GM12878 (cell line): ENCODE measurements around the gene MARVELD2. TPM values are rescaled to one million over a fixed set of nuclear protein-coding genes. Genes with fewer than 3 reads are reported as not detected.
A peak's percentile ranks its signal among the peaks of the same experiment; 100 is the strongest.

Source experiments
- ATAC-seq: fragments of 200-7000 bp; cut with Tn5 transposase; 3 replicates; pipeline ENCODE4 v1.9.1; 2020; ENCODE audit warnings: mild to moderate bottlenecking, moderate library complexity
- Bru-seq: library from RNA; stranded (reverse); fragments of 400-500 nt; gene quantifications from one replicate; lab custom pipeline; 2021; lab: Mats Ljungman, UMichigan
- BruChase-seq, 2 experiments: library from RNA; stranded (reverse); fragments of 400-500 nt; gene quantifications; one replicate each; lab custom pipeline; 2021; lab: Mats Ljungman, UMichigan
- BruUV-seq: library from RNA; stranded (reverse); fragments of 400-500 nt; replicated peaks from 2 replicates; lab custom pipeline; 2021; lab: Mats Ljungman, UMichigan
- CTCF ChIA-PET: fragments of 300-600 bp; sonication (Branson Sonifier 250); formaldehyde crosslinking; extraction: SDS; loops from one replicate; lab custom pipeline; 2021; ENCODE audit warnings: inconsistent platforms; lab: Yijun Ruan, JAX
- POLR2A ChIA-PET: fragments of 350-600 bp; formaldehyde crosslinking; extraction: SDS; loops from one replicate; lab custom pipeline; 2021; ENCODE audit warnings: inconsistent platforms; lab: Charles Lee
- RAD21 ChIA-PET: fragments of 300-600 bp; sonication (Branson Sonifier 250); formaldehyde crosslinking; loops from one replicate; lab custom pipeline; 2023; ENCODE audit warnings: antibody characterized with exemption; ENCODE audit not compliant: unreplicated experiment; lab: Charles Lee
- SMC1A ChIA-PET: fragments of 300-600 bp; sonication (Branson Sonifier 250); formaldehyde crosslinking; loops from one replicate; lab custom pipeline; 2023; ENCODE audit not compliant: unreplicated experiment, uncharacterized antibody; lab: Charles Lee
- DNase-seq: peaks from one replicate; pipeline ENCODE4 v3.0.0-alpha.2; 2011; ENCODE audit warnings: low read depth, low spot score
- FAIRE-seq: peaks from 3 replicates; lab custom pipeline; 2011; peaks lifted over from hg19 to GRCh38; lab: Jason Lieb, UNC
- H2AFZ ChIP-seq: 2 replicates; pipeline ENCODE4 v1.6.0; 2011; ENCODE audit warnings: low read depth, low read length, control low read depth; ENCODE audit not compliant: control insufficient read depth
- H3K27ac ChIP-seq: 2 replicates; pipeline ENCODE4 v1.5.1; 2011; ENCODE audit warnings: control low read depth; ENCODE audit not compliant: control insufficient read depth, insufficient read depth
- H3K27me3 ChIP-seq, 2 experiments: replicated peaks in 1 of 2; 2 replicates each; pipeline versions ENCODE4 v1.6.0 to v1.6.1; 2011; ENCODE audit warnings: low read length in 1 of 2; ENCODE audit not compliant: control insufficient read depth in 2 of 2, insufficient read depth in 2 of 2
- H3K36me3 ChIP-seq, 2 experiments: 2 replicates each; pipeline ENCODE4 v1.5.1; 2011; ENCODE audit warnings: low read length in 1 of 2; ENCODE audit not compliant: control insufficient read depth in 2 of 2, insufficient read depth in 2 of 2
- H3K4me1 ChIP-seq: 2 replicates; pipeline ENCODE4 v1.6.1; 2011; ENCODE audit warnings: mild to moderate bottlenecking, low read length, moderate library complexity, mixed read lengths; ENCODE audit not compliant: control insufficient read depth, insufficient read depth
- H3K4me2 ChIP-seq: 2 replicates; pipeline ENCODE4 v1.6.0; 2011; ENCODE audit warnings: control low read depth; ENCODE audit not compliant: control insufficient read depth, insufficient read depth
- H3K4me3 ChIP-seq: fragments of 200-600 bp; sonication (generic); 2 replicates; pipeline ENCODE4 v1.5.1; 2016
- H3K79me2 ChIP-seq: 2 replicates; pipeline ENCODE4 v1.6.0; 2011; ENCODE audit warnings: low read length; ENCODE audit not compliant: control insufficient read depth, insufficient read depth
- H3K9ac ChIP-seq: 2 replicates; pipeline ENCODE4 v1.8.0; 2011; ENCODE audit warnings: low read length, control low read depth, mixed read lengths; ENCODE audit not compliant: control insufficient read depth, insufficient read depth
- H3K9me3 ChIP-seq: replicated peaks from 3 replicates; pipeline ENCODE4 v1.5.1; 2011; ENCODE audit warnings: mild to moderate bottlenecking, low read length; ENCODE audit not compliant: control insufficient read depth, insufficient read depth
- H4K20me1 ChIP-seq: 2 replicates; pipeline ENCODE4 v1.6.0; 2011; ENCODE audit not compliant: control insufficient read depth, insufficient read depth
- BHLHE40 ChIP-seq, 2 experiments: fragments of 450-650 bp in 1 of 2; IDR thresholded peaks; 2 replicates each; pipeline ENCODE4 v1.6.1; 2011 to 2017; ENCODE audit warnings: low read depth in 2 of 2, borderline replicate concordance in 1 of 2, improper control_type of control experiment in 1 of 2, low read length in 1 of 2, mild to moderate bottlenecking in 1 of 2
- CBX5 ChIP-seq: sonication (generic); IDR thresholded peaks from 2 replicates; pipeline ENCODE4 v1.6.1; 2016; ENCODE audit warnings: low read depth, moderate library complexity, mild to moderate bottlenecking, inconsistent platforms
- CEBPZ ChIP-seq: fragments of 150-350 bp; IDR thresholded peaks from 2 replicates; pipeline ENCODE4 v1.6.1; 2016; ENCODE audit warnings: low read depth, low read length
- CREM ChIP-seq: IDR thresholded peaks from 2 replicates; pipeline ENCODE4 v1.6.1; 2014; ENCODE audit warnings: antibody characterized with exemption, low read depth
- RAD51 ChIP-seq: fragments of 450-650 bp; IDR thresholded peaks from 2 replicates; pipeline ENCODE4 v1.6.1; 2016; ENCODE audit warnings: moderate library complexity, mild to moderate bottlenecking, inconsistent platforms
- RUNX3 ChIP-seq: IDR thresholded peaks from 2 replicates; pipeline ENCODE4 v1.6.1; 2012; ENCODE audit warnings: low read length, inconsistent platforms
- SMC3 ChIP-seq: IDR thresholded peaks from 2 replicates; pipeline ENCODE4 v1.6.1; 2011; ENCODE audit warnings: low read length, improper control_type of control experiment, borderline replicate concordance
- TCF3 ChIP-seq: IDR thresholded peaks from 2 replicates; pipeline ENCODE4 v1.6.1; 2012; ENCODE audit warnings: low read depth, mild to moderate bottlenecking, low read length, borderline replicate concordance; ENCODE audit not compliant: insufficient read depth
- ZNF384 ChIP-seq: IDR thresholded peaks from 2 replicates; pipeline ENCODE4 v1.6.1; 2012; ENCODE audit warnings: low read depth, mild to moderate bottlenecking, low read length, improper control_type of control experiment, borderline replicate concordance
- WGBS: methylation state at CpG from one replicate; pipeline ENCODE4 v1.1.6; 2016; ENCODE audit warnings: low lambda C conversion rate; ENCODE audit not compliant: insufficient replicate concordance, insufficient coverage; ENCODE audit errors: missing lambda C conversion rate; 5-methylcytosine and 5-hydroxymethylcytosine counted together
- in situ Hi-C: fragments of 300-500 bp; cut with MboI; formaldehyde crosslinking; loops from 9 replicates; pipeline ENCODE4 v1.14.3; 2018; ENCODE audit warnings: mixed read lengths
- intact Hi-C: fragments of 100-400 bp; cut with micrococcal nuclease; formaldehyde crosslinking; loops from one replicate; pipeline ENCODE4 v1.14.2; 2022; ENCODE audit not compliant: unreplicated experiment
- long read RNA-seq, 2 experiments: library from polyadenylated mRNA; unstranded; transcript quantifications; one replicate each; pipeline ENCODE4 v2.0.0, GENCODE V29; 2019 to 2020
- polyA minus RNA-seq, 3 experiments: library from RNA; depleted of rRNA, polyadenylated mRNA; stranded (reverse); fragments of >200 nt; gene quantifications; 2 replicates each; pipeline ENCODE4 v1.2.3, GENCODE V29; 2011
- polyA plus RNA-seq, 11 experiments: library from polyadenylated mRNA; depleted of rRNA in 4 of 11; unstranded in 6 of 11; stranded (reverse) in 5 of 11; fragments of >200 nt; fragmentation: Nextera tagmentation in 4 of 11; fragmentation: Illumina TruSeq in 1 of 11; extraction: Ambion mirVana in 4 of 11; extraction: Trizol in 1 of 11; gene quantifications; 1 replicate in 1 of 11; 2 replicates in 10 of 11; pipeline versions ENCODE4 v1.2.1 to v1.2.3, GENCODE V29; 2011 to 2016; ENCODE audit warnings: inconsistent platforms in 2 of 11, missing spikeins in 2 of 11, low read depth in 1 of 11
- total RNA-seq, 4 experiments: library from RNA; depleted of rRNA in 3 of 4; stranded (reverse); fragments of >200 nt in 3 of 4; fragmentation: Illumina TruSeq in 1 of 4; extraction: Trizol in 1 of 4; gene quantifications; 2 replicates each; pipeline versions ENCODE4 v1.2.1 to v1.2.3, GENCODE V29; 2013 to 2021
- TF ChIP-seq, protein P1 (sequence below): fragments of 450-650 bp; IDR thresholded peaks from 2 replicates; pipeline ENCODE4 v1.6.1; 2017; ENCODE audit warnings: mild to moderate bottlenecking, moderate library complexity

Gene MARVELD2
- total RNA-seq (2013; cell fraction: nucleolus; rRNA removed): 3.9 and 4.4 TPM in 2 replicates
- 4.9 and 6.7 TPM in 2 replicates for total RNA-seq (2014; rRNA removed)
- total RNA-seq (2014; rRNA removed; fragmentation: Illumina TruSeq; extraction: Trizol): 6.2 TPM in 2 replicates
- total RNA-seq (2021): 6.1 and 6.2 TPM in 2 replicates
- 0.88 TPM for polyA plus RNA-seq (2011; ENCODE audit: low read depth)
- polyA plus RNA-seq (2011; rRNA removed): 0.37 and 0.53 TPM in 2 replicates
- 0.32 and 0.33 TPM in 2 replicates for polyA plus RNA-seq (2011; cell fraction: cytosol; rRNA removed)
- polyA plus RNA-seq (2011; cell fraction: nucleus; rRNA removed): 0.31 TPM in 2 replicates
- polyA plus RNA-seq (2012): 1.1 and 1.2 TPM in 2 replicates
- polyA plus RNA-seq (2014; fragmentation: Illumina TruSeq; extraction: Trizol): 4.0 and 6.4 TPM in 2 replicates
- polyA plus RNA-seq (2014; fragmentation: Nextera tagmentation; extraction: Ambion mirVana): 1 to 10 TPM; 2.3 to 3.5 TPM
- 4.0 and 4.5 TPM in 2 replicates for polyA plus RNA-seq (2014; rRNA removed)
- 1 to 10 TPM; 3.3 to 3.6 TPM for polyA plus RNA-seq (2016; fragmentation: Nextera tagmentation; extraction: Ambion mirVana)
- 0.95 and 1.5 TPM in 2 replicates for polyA minus RNA-seq (2011; rRNA and poly(A)+ RNA removed)
- polyA minus RNA-seq (2011; cell fraction: cytosol; rRNA and poly(A)+ RNA removed): 0.40 TPM in 1 of 2 replicates, not detected in the other
- polyA minus RNA-seq (2011; cell fraction: nucleus; rRNA and poly(A)+ RNA removed): 1.8 and 1.9 TPM in 2 replicates
- percentile 54 among the genes with signal in this experiment for Bru-seq, nascent RNA
- percentile 49 among the genes with signal in this experiment for BruChase-seq, experiment 1, labeled RNA remaining after a 6-hour chase
- percentile 54 among the genes with signal in this experiment for BruChase-seq, experiment 2, labeled RNA remaining after a 2-hour chase
- long read RNA-seq, experiment 1: 0 reads
- long read RNA-seq, experiment 2, partial matches to known transcripts: 3 of 6 reads
- long read RNA-seq, experiment 2, other reads (novel, unspliced or antisense): 0 of 6 reads

DNA sequence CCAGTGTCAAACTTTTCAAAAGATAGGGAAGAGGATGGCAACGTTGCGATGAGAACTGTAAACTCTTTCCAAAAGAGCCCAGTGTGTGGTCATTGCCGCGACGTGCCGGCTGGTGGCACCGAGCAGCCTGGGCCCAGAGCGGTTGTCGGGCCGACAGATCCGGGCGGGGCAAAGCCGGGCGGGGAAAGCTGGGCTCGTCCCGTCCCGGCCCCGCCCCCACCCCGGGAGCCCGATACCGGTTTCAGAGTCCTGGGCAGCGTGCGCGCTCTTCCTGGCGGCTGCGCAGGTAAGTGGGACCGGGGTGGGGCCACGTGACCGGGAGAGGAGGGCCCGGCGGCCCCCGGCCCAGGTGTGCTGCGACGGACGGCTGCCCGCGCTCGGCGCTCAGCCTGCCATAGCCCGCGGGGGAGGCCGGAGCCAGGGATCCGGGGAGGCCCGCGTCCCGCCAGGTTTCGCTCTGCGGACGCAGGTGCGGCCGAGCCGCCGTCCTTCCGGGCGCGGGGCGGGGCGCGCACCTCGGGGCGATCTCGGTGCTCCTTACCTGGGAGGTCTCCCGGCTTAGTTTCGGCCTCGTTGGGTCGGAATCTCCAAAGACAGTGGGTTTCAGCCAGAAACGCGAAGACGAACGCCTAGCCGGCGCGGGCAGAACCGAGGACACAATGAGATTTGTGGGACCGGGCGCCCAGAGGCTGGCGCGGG, at the start of gene MARVELD2:
MARVELD2 (plus strand) TSS at position 232 of the 699 bp plus-strand sequence. CDS start 4,270 bp downstream, outside the sequence.
- ATAC-seq (peak; percentile 96), DNase-seq (no peak), FAIRE-seq (no peak)
- Histone ChIP-seq H3K27ac (peak within 1 kb of the TSS; percentile 16), H3K79me2 (no peaks in the 10 kb centered on the region), H3K4me1 (0 out of 2 replicates have a peak, but pooled peaks cover 2% of the 10 kb centered on the region), H3K4me2 (peak within 1 kb of the TSS; percentile 70), H3K9me3 (no peaks in the 10 kb centered on the region), H3K4me3 (peak within 1 kb of the TSS; percentile 75), H4K20me1 (no peaks in the 10 kb centered on the region), H3K27me3 (no peaks in the 10 kb centered on the region), H2AFZ (peak within 1 kb of the TSS; percentile 71), H3K36me3 (peaks cover 0 to 10% of the 10 kb centered on the region in 2 experiments; a peak in 2 of 4 replicates), H3K9ac (peak within 1 kb of the TSS; percentile 58; the same call in 1 of the 2 replicates)
- CTCF ChIA-PET: no interaction called here
- BruUV-seq: no TSS peak
- WGBS: 26% methylated on average over 65 of the region's 78 CpGs
- intact Hi-C loops (loop anchor here (5.0 kb wide), 1 partner anchor 77 kb away; the partner anchor contains the start of gene OCLN), in situ Hi-C loops (no loop called here)
- RAD21 ChIA-PET: no interaction called here
- POLR2A ChIA-PET: no interaction called here
- SMC1A ChIA-PET: no interaction called here
- no peak for TF ChIP-seq RAD51
- peak; percentile 36 to 76; a peak in 3 of 4 replicates for TF ChIP-seq BHLHE40 (IDR thresholded peaks at IDR 0.05; ENCODE audit: borderline replicate concordance in 1 of 2, low read depth in 2 of 2, low read length in 1 of 2)
- TF ChIP-seq TCF3: 0 out of 2 replicates have a peak, but pooled peaks have one; percentile 12
- TF ChIP-seq CEBPZ: no peak
- TF ChIP-seq, protein P1, sequence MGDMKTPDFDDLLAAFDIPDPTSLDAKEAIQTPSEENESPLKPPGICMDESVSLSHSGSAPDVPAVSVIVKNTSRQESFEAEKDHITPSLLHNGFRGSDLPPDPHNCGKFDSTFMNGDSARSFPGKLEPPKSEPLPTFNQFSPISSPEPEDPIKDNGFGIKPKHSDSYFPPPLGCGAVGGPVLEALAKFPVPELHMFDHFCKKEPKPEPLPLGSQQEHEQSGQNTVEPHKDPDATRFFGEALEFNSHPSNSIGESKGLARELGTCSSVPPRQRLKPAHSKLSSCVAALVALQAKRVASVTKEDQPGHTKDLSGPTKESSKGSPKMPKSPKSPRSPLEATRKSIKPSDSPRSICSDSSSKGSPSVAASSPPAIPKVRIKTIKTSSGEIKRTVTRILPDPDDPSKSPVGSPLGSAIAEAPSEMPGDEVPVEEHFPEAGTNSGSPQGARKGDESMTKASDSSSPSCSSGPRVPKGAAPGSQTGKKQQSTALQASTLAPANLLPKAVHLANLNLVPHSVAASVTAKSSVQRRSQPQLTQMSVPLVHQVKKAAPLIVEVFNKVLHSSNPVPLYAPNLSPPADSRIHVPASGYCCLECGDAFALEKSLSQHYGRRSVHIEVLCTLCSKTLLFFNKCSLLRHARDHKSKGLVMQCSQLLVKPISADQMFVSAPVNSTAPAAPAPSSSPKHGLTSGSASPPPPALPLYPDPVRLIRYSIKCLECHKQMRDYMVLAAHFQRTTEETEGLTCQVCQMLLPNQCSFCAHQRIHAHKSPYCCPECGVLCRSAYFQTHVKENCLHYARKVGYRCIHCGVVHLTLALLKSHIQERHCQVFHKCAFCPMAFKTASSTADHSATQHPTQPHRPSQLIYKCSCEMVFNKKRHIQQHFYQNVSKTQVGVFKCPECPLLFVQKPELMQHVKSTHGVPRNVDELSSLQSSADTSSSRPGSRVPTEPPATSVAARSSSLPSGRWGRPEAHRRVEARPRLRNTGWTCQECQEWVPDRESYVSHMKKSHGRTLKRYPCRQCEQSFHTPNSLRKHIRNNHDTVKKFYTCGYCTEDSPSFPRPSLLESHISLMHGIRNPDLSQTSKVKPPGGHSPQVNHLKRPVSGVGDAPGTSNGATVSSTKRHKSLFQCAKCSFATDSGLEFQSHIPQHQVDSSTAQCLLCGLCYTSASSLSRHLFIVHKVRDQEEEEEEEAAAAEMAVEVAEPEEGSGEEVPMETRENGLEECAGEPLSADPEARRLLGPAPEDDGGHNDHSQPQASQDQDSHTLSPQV: no peak
- 0 out of 2 replicates have a peak, but pooled peaks have one; percentile 14 for TF ChIP-seq CBX5
- TF ChIP-seq CREM: no peak
- no peak for TF ChIP-seq ZNF384
- peak; percentile 6 for TF ChIP-seq RUNX3
- peak; percentile 44; the same call in 1 of the 2 replicates for TF ChIP-seq SMC3
